ENCODE data around the gene IGSF11. TPM values are rescaled to one million over a fixed set of nuclear protein-coding genes. Genes with fewer than 3 reads are reported as not detected.

The IGSF11 gene
- total and polyA plus RNA-seq, 9 of the 15 experiments (the other 6 are each of a cell fraction or from before 2014, with no cell fraction given): 1.2 to 2.8 (median 1.7) TPM

DNA sequence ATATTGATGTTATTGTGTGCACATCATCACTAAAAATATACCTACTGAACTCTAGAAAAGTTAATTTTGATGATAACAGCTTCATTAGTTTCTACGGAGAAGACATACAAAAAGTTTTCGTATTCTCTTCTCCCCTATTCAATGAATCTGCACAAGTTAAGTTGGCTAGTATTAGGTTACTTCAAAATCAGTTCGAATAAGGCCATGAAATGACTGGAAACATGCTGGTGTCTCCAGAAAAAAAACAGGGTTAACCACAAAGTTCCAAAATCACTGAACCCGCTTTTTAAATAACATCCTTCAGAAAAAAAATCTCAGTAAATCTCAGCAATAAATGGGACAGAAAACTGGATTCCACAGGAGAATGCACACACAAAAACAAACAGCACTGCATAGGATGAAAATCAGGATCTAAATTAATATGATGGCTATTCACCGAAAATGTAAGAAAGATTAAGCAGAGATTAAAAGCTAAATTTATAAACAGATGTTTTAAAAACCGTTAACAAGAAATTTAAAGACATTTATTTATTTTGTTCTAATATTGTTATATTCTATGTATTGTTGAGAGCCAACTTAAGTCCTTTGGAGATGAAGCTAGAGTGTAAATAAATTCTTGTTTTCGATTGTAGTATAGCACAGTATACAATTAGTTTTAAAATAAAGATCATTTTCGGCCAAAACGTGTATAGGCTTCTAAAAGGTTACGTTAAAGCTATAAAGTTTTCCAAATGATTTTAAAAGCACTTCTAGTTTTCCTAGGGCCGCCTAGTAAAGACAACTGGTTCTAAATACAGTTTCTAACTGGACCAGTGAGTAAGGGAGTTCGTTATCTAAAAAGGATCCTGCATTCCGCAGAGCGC lies 1.0 kb downstream of the IGSF11 start:
- H3K27ac ChIP-seq (ENCODE audit: extremely low read depth, low read depth, low read length): no peak overlapping the region
- WGBS (ENCODE audit: insufficient coverage, low coverage, missing lambda C conversion rate): 10% methylated on average over 13 of the region's 14 CpGs
- H3K36me3 ChIP-seq (ENCODE audit: control insufficient read depth, insufficient read depth, low read length): no peaks in the 10 kb centered on the region
- no TSS peak for BruUV-seq (replicated peaks)
- H3K27me3 ChIP-seq (ENCODE audit: control insufficient read depth in 2 of 2, insufficient read depth in 2 of 2, low read length in 2 of 2): peaks cover 0 to 7% of the 10 kb centered on the region in 2 experiments; a peak in 2 of 5 replicates
- no peak for DNase-seq (ENCODE audit: extremely low read depth in 1 of 4, low spot score in 3 of 4)
- no peaks in the 10 kb centered on the region for H4K20me1 ChIP-seq (replicated peaks; ENCODE audit: control insufficient read depth, insufficient read depth, low read length)
- H3K4me2 ChIP-seq (ENCODE audit: insufficient read depth, low read length): peak overlapping the region; percentile 69
- H3K9me3 ChIP-seq (replicated peaks; ENCODE audit: control insufficient read depth, insufficient read depth, low read depth, low read length): no peaks in the 10 kb centered on the region
- no peaks in the 10 kb centered on the region for H3K79me2 ChIP-seq (ENCODE audit: control insufficient read depth, insufficient read depth, low read length)
- FAIRE-seq: no peak
- no peak for TF ChIP-seq NCOA4 (IDR thresholded peaks at IDR 0.05; ENCODE audit: partially characterized antibody)
- TF ChIP-seq, protein P1, sequence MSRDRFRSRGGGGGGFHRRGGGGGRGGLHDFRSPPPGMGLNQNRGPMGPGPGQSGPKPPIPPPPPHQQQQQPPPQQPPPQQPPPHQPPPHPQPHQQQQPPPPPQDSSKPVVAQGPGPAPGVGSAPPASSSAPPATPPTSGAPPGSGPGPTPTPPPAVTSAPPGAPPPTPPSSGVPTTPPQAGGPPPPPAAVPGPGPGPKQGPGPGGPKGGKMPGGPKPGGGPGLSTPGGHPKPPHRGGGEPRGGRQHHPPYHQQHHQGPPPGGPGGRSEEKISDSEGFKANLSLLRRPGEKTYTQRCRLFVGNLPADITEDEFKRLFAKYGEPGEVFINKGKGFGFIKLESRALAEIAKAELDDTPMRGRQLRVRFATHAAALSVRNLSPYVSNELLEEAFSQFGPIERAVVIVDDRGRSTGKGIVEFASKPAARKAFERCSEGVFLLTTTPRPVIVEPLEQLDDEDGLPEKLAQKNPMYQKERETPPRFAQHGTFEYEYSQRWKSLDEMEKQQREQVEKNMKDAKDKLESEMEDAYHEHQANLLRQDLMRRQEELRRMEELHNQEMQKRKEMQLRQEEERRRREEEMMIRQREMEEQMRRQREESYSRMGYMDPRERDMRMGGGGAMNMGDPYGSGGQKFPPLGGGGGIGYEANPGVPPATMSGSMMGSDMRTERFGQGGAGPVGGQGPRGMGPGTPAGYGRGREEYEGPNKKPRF (IDR thresholded peaks at IDR 0.05; ENCODE audit: low read depth, low read length): no peak
- 0 out of 2 replicates have a peak, but pooled peaks have one; percentile 45 for TF ChIP-seq PHF21A (IDR thresholded peaks at IDR 0.05; ENCODE audit: borderline replicate concordance, low read depth)
- TF ChIP-seq KDM1A (IDR thresholded peaks at IDR 0.05): peak; percentile 49 to 73; a peak in 3 of 4 replicates
- TF ChIP-seq RNF2 (IDR thresholded peaks at IDR 0.05): no peak
- TF ChIP-seq, protein P2, sequence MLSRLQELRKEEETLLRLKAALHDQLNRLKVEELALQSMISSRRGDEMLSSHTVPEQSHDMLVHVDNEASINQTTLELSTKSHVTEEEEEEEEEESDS (CRISPR knock-in tag; IDR thresholded peaks at IDR 0.05): no peak
- H3K9ac ChIP-seq (ENCODE audit: insufficient read depth in 1 of 2, low read depth in 2 of 2, low read length in 2 of 2): peak overlapping the region in 1 of 2 experiments; percentile 80; a peak in 1 of 4 replicates
- intact Hi-C loops (cut with micrococcal nuclease): loop anchor here (1.0 to 10.0 kb wide), 2 partner anchors 148 to 211 kb away; partner anchors contain the start of gene B4GALT4
- H3K4me3 ChIP-seq: peak overlapping the region; percentile 53
- no peaks in the 10 kb centered on the region for H3K9me1 ChIP-seq (ENCODE audit: control insufficient read depth, insufficient read depth, low read length)
- H3K4me1 ChIP-seq (replicated peaks in 1 of 2; ENCODE audit: control insufficient read depth in 2 of 2, insufficient read depth in 2 of 2, low read length in 2 of 2): peaks cover 0 to 12% of the 10 kb centered on the region in 2 experiments; a peak in 2 of 5 replicates
- ChIA-PET CTCF (ENCODE audit: low intra/inter-chr PET ratio) (interaction anchor here (3.8 kb wide), 1 partner anchor 148 kb away, joined by 24 read pairs; no protein-coding TSS in a partner anchor), POLR2A (interaction anchor here (1.0 to 1.3 kb wide), 3 partner anchors 8 to 207 kb away, joined by 3 read pairs; partner anchors contain the start of gene B4GALT4)
- H2AFZ ChIP-seq (ENCODE audit: low read depth, low read length): no peak overlapping the region
- in situ Hi-C loops (cut with MboI): no loop called here
- no peak for ATAC-seq
